GM12872 (cell line): Measurements from ENCODE around the gene DCAF8.

Source experiments
- TF ChIP-seq, protein P1 (sequence below): IDR thresholded peaks from 3 replicates; pipeline ENCODE4 v1.5.1; 2011; ENCODE audit warnings: low read depth, mild to moderate bottlenecking, low read length, moderate library complexity; ENCODE audit not compliant: insufficient read depth

The DCAF8 gene

DNA sequence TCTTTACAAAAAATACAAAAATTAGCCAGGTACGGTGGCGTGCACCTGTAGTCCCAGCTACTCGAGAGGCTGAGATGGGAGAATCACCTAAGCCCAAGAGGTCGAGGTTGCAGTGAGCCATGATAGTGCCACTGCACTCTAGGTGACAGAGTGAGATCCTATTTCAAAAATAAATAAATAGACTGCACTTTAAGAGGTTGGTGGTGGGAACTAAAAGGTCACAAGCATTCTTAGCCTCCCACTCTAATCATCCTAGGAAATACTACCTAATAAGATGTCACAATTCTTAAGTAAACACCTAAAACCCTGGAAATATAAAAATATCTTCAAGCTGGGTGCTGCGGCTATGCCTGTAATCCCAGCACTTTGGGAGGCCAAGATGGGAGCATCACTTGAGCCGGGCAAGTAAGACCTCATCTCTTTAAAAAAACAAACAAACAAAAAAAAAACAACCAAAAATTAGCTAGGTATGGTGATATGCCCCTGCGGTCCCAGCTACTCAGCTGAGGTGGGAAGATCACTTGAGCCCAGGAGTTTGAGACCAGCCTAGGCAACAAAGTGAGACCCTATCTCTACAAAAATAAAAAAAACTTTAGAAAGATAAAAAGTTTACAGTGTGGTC is 4.1 kb downstream of the DCAF8 start:
- TF ChIP-seq, protein P1, sequence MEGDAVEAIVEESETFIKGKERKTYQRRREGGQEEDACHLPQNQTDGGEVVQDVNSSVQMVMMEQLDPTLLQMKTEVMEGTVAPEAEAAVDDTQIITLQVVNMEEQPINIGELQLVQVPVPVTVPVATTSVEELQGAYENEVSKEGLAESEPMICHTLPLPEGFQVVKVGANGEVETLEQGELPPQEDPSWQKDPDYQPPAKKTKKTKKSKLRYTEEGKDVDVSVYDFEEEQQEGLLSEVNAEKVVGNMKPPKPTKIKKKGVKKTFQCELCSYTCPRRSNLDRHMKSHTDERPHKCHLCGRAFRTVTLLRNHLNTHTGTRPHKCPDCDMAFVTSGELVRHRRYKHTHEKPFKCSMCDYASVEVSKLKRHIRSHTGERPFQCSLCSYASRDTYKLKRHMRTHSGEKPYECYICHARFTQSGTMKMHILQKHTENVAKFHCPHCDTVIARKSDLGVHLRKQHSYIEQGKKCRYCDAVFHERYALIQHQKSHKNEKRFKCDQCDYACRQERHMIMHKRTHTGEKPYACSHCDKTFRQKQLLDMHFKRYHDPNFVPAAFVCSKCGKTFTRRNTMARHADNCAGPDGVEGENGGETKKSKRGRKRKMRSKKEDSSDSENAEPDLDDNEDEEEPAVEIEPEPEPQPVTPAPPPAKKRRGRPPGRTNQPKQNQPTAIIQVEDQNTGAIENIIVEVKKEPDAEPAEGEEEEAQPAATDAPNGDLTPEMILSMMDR: no peak

DNA sequence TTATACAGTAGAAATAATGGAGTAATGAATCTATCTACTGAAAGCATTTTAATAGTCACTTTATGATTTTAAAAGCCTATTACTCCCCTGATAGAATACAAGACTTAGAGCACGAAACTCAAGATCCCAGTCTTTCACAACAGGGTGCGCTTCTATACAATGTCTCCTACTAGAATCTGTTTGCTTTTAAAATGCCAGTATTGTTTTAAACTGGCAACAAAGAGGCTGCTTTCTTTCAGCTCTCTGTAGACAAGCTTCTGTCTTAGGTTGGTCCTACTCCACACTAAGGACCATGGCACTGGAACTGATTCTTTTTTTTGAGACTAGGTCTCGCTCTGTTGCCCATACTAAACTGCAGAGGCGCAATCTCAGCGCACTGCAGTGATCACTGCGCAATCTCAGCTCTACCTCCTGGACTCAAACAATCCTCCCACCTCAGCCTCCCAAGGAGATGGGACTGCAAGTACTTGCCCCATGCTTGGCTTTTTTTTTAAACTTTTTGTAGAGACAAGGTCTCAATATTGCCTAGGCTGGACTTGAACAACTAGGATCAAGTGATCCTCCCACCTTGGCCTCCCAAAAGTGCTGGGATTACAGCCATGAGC is 4.8 kb downstream of the DCAF8 start:
- TF ChIP-seq, protein P1: no peak

DNA sequence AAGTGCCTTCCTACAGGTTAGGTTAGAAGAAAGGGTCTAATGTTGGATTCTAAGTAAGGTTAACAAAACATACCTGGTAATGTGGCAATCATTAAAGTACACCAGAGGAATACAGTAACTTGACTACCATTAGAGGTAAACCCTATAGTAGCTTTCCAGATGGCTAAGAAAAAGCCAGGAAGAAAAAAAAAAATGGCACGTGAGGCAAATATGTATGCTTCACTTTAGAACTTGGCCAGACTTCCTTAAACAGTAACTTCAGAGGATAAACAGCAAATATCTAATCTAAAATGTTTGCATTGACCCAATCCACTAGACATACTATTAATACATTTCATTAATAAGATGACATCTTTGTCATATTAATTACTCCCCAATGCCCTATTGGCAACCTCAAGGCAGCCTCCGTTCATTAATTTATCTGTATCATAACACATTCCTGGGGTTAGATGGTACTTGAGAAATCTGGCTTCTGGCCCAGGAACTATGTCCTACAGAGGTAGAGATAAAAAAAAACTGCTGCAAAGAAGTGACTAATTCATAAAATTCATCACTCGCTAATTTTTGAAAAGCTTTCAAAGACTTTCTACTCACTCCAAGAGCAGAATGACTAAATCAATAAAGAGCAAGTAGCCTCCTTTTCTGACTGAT is 5.8 kb downstream of the DCAF8 start:
- TF ChIP-seq, protein P1: no peak

DNA sequence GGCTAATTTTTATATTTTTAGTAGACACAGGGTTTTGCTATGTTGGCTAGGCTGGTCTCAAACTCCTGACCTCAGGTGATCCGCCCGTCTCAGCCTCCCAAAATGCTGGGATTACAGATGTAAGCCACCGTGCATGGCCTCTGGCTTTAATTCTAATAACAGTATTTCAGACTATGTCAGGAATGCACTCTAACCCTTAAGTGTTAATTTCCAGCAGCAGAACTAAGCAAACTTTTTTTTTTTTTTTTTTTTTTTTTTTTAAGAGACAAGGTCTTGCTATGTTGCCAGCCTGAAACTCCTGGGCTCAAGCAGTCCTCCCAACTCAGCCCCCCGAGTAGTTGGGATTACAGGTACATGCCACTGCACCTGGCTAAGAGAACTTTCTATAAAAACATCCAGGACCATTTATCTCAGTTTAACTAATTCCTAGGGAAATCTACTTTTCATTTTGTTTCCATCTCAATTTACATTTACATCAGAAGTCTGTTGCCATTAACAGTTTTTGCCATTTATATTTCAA is 6.5 kb downstream of the DCAF8 start:
- TF ChIP-seq, protein P1: no peak

DNA sequence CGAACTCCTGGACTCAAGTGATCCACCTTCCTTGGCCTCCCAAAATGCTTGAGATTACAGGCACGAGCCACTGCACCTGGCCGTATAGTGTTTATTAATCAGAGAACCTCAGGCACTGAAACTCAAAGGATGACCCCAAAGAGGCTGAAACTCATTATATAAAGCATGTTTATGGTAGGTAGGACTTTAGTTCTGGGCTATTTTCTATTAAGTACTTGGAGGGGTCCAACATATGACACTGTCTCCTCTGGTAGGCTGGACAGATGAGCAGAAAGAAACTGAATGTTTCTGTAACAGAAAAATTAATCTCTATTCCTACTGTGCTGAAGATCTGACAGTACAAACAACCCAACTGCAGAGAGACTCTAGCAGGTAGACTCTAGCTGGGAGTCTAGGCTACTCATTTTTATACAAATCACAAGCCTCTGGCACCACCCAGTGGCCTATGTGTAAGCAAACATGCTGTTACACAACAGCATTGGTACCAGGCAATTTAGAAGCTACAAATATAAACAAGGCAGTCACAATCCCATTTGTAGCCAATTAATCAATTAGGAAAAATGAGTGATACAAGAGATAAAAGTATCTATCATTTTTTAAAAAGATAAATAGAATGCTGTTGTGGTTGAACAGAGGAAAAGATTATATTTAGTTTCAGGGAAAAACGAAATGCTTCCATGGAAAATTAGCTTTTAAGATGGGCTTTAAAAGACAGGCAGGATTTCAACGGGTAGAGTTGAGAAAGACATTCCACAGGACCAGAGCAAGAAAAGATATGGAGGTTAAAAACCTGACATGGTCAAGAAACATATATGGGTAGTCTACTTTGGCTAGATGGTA is 10.4 kb downstream of the DCAF8 start:
- TF ChIP-seq, protein P1: peak; percentile 67

DNA sequence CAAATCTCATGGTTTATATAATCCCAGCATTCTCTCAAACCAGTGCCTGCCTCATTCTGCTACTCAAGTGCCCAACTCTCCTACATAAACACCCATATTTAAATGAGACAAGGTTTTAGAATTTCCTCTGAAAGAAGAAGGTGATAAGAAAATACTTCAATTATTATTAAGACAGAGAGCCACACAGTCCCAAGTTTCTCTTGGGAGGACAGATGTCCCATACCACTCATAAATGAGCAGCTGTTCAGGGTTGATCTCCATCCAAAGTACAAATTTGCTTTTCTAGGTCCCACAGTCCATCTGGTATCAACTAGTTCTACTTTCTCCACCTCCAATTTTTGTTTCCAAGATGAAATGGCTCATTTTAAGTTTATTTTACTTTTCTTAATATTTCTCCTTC is 11.3 kb downstream of the DCAF8 start:
- TF ChIP-seq, protein P1: no peak

DNA sequence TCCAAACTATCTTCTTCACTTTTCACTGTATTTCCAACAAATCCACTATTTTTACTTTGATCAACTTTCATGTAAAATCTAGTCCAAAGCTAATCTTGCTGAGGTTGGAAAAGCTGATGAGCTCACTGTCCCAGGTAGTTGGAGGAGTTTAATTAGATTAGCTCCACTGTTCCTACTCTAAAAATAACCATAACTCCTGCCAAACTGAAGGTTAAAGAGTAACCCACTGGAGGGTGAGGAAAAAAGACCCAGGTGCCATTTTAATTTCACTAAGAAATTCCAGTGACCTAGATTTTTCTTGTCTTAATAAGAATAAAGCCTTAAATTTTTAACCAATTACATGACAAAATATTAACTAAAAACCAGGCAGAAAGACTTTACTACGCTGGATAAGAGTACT is 15.3 kb downstream of the DCAF8 start:
- TF ChIP-seq, protein P1: no peak
